Measurements from ENCODE around the gene IL36A.

Gene IL36A

DNA sequence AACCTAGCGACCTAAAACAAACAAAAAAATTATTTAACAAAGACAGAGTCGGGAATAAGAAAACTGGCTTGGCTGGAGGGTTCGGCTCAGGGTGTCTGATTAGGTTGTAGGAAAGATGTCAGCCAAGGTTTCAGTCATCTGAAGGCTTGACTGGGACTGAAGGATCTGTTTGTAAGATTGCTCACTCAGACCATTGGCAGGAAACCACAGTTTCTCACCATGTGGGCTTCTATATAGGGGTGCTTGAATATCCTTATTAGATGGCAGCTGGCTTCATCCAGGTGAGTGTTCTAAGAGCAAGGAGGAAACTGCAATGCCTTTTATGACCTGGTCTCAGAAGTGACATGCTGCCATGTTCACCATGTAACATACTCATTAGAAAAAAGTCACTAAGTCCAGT lies 48.4 kb downstream of the IL36A start:
- Histone ChIP-seq H4K20me1 (no peaks in the 10 kb centered on the region), H3K9me3 (replicated peaks in 1 of 11) (peaks cover 41 to 64% (median 50%) of the 10 kb centered on the region in 11 experiments)

DNA sequence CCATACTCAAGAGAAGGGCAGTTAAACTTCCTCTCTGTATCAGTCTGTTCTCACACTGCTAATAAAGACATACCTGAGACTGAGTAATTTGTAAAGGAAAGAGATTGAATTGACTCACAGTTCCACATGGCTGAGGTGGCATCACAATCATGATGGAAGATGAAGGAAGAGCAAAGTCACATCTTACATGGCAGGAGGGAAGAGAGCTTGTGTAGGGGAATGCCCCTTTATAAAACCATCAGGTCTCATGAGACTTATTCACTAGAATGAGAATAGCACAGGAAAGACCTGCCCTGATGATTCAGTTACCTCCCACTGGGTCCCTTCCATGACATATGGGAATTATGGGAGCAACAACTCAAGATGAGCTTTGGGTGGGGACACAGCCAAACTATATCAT lies 48.8 kb downstream of the IL36A start:
- no peaks in the 10 kb centered on the region for H3K27me3 ChIP-seq
- TF ChIP-seq Cebpa-rat (IDR thresholded peaks at IDR 0.05), result no peak
- 0 out of 22 replicates have a peak, but pooled peaks cover 0 to 5% (median 0%) of the 10 kb centered on the region in 11 experiments for H3K36me3 ChIP-seq
- peaks cover 41 to 64% (median 50%) of the 10 kb centered on the region in 11 experiments for H3K9me3 ChIP-seq (replicated peaks in 1 of 11)
- no peak overlapping the region for H3K27ac ChIP-seq
- no peaks in the 10 kb centered on the region for H4K20me1 ChIP-seq
- no peak overlapping the region for H3K4me2 ChIP-seq
- H3K4me1 ChIP-seq, result no peaks in the 10 kb centered on the region
- no peak overlapping the region for H3K4me3 ChIP-seq
- H3K9ac ChIP-seq, result no peak overlapping the region

More for the DNA sequence above, 48.4 kb downstream of the IL36A start:
- H3K4me3 ChIP-seq, result no peak overlapping the region
- H3K4me2 ChIP-seq, result no peak overlapping the region
- H3K4me1 ChIP-seq, result no peaks in the 10 kb centered on the region
- no peak overlapping the region for H3K9ac ChIP-seq
- TF ChIP-seq Cebpa-rat (IDR thresholded peaks at IDR 0.05), result no peak
- H3K27ac ChIP-seq, result no peak overlapping the region
- no peaks in the 10 kb centered on the region for H3K27me3 ChIP-seq
- 0 out of 22 replicates have a peak, but pooled peaks cover 0 to 5% (median 0%) of the 10 kb centered on the region in 11 experiments for H3K36me3 ChIP-seq

DNA sequence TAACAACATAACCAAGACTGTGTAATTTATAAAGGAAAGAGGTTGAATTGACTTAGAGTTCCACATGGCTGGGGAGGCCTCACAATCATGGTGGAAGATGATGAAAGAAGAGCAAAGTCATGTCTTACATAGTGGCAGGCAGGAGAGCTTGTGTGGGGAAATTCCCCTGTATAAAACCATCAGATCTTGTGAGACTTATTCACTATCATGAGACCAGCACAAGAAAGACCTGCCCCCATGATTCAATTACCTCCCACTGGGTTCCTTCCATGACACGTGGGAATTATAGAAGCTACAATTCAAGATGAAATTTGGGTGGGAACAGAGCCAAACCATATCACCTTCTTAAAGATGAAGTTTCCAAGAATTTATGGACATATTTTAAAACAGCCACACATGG lies 51.3 kb downstream of the IL36A start:
- no peak for TF ChIP-seq Cebpa-rat (IDR thresholded peaks at IDR 0.05)
- H3K27ac ChIP-seq, result no peak overlapping the region
- no peaks in the 10 kb centered on the region for H4K20me1 ChIP-seq
- H3K4me1 ChIP-seq, result peaks cover 0 to 4% (median 0%) of the 10 kb centered on the region in 10 experiments; a peak in 1 of 20 replicates
- no peaks in the 10 kb centered on the region for H3K27me3 ChIP-seq
- peaks cover 30 to 44% (median 36%) of the 10 kb centered on the region in 11 experiments for H3K9me3 ChIP-seq (replicated peaks in 1 of 11)
- no peak overlapping the region for H3K4me3 ChIP-seq
- no peak overlapping the region for H3K4me2 ChIP-seq
- H3K36me3 ChIP-seq, result 0 out of 22 replicates have a peak, but pooled peaks cover 0 to 5% (median 0%) of the 10 kb centered on the region in 11 experiments
- no peak overlapping the region for H3K9ac ChIP-seq

DNA sequence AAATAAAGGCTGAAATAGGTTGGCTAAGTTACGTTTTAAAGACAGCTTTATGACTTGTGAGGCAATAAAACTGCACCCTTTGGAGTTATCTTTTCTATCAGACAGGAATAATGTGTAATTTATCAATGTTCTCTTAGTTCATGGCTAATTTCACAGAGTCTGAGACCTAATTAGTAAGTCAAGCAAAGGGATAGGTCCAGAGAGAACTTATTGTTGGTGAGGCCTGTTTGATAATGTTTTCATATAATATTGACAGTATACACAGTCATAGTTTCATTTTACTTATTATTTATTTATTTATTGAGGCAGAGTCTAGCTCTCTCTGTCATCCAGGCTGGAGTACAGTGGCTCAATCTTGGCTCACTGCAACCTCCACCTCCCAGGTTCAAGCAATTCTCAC lies 51.9 kb downstream of the IL36A start:
- Histone ChIP-seq H3K4me3 (no peak overlapping the region), H4K20me1 (no peaks in the 10 kb centered on the region), H3K9me3 (replicated peaks in 1 of 11) (peaks cover 30 to 42% (median 36%) of the 10 kb centered on the region in 11 experiments), H3K4me1 (peaks cover 0 to 4% (median 0%) of the 10 kb centered on the region in 10 experiments; a peak in 1 of 20 replicates), H3K27me3 (no peaks in the 10 kb centered on the region), H3K9ac (no peak overlapping the region), H3K4me2 (no peak overlapping the region), H3K36me3 (0 out of 22 replicates have a peak, but pooled peaks cover 0 to 5% (median 0%) of the 10 kb centered on the region in 11 experiments), H3K27ac (no peak overlapping the region)
- no peak for TF ChIP-seq Cebpa-rat (IDR thresholded peaks at IDR 0.05)
